NCI-H748 (cell line): Measurements from ENCODE around the gene ATG9B.

ENCODE experiments used
- DNase-seq: peaks from one replicate; lab custom pipeline; 2025; ENCODE audit not compliant: unreplicated experiment; lab: John Stamatoyannopoulos, UW

The ATG9B gene

DNA sequence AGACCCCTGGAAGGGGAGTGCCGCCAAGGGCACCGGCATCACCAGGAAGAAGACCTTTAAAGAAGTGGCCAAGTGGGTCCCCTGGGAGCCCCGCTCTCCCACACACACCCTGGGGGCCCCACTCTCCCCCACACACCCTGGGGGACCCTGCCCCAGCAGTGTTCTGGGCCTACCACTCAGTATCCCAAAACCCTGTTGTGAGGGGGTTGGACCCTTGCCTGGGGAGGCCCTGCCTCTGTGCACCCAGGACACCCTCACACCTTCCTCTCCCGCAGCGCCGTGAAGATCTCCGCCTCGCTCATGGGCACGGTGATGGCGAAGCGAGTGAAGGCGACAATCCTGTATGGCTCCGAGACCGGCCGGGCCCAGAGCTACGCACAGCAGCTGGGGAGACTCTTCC lies 22.7 kb downstream of the ATG9B start:
- no peak for DNase-seq

DNA sequence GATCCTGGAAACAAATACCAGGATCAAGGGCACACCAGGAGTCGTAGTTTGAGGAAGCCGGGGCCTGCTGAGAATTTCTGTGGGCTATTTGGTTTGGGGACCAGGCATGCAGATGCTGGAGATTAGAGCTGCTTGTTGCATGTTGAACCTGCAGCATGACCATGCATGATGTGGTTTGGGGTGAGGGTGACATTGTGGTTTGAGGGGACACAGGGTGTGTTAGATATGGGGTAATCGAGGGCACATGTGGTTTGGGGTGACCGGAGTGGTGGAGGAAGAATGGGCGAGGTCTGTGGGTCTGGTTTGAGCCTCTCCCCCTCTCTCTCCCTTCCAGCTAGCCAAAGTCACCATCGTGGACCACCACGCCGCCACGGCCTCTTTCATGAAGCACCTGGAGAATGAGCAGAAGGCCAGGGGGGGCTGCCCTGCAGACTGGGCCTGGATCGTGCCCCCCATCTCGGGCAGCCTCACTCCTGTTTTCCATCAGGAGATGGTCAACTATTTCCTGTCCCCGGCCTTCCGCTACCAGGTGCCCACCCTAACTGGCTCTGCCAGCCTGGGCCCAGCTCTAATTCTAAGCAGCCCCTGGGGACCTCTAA lies 23.3 kb downstream of the ATG9B start:
- no peak for DNase-seq

DNA sequence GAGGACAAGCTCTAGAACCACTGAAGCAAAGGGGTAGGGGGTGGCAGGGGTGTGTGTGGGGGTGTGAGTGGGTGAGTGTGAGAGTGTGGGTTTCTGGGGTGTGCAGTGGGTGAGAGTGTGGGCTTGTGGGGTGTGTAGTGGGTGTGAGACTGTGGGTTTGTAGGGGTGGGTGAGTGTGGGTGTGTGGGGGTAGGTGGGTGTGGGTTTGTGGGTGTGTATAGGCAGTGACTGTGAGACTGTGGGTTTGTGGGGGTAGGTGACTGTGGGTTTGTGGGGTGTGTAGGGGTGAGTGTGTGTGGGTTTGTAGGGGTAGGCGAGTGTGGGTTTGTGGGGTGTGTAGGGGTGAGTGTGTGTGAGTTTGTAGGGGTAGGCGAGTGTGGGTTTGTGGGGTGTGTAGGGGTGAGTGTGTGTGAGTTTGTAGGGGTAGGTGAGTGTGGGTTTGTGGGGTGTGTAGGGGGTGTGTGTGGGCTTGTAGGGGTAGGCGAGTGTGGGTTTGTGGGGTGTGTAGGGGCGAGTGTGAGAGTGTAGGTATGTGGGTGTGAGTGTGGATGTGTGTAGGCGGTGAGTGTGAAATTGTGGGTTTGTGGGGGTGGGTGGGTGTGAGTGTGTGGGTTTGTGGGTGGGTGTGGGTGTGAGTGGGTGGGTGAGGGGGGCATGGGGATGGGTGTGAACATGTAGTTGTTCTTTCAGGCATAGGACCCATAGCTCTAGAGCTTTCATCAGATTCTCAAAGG lies 24.6 kb downstream of the ATG9B start:
- DNase-seq: no peak

DNA sequence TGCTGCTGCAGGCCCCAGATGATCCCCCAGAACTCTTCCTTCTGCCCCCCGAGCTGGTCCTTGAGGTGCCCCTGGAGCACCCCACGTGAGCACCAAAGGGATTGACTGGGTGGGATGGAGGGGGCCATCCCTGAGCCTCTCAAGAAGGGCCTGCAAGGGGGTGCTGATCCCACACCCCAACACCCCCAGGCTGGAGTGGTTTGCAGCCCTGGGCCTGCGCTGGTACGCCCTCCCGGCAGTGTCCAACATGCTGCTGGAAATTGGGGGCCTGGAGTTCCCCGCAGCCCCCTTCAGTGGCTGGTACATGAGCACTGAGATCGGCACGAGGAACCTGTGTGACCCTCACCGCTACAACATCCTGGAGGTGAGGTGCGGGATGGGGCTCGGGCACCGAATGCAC lies 25.3 kb downstream of the ATG9B start:
- DNase-seq: no peak

DNA sequence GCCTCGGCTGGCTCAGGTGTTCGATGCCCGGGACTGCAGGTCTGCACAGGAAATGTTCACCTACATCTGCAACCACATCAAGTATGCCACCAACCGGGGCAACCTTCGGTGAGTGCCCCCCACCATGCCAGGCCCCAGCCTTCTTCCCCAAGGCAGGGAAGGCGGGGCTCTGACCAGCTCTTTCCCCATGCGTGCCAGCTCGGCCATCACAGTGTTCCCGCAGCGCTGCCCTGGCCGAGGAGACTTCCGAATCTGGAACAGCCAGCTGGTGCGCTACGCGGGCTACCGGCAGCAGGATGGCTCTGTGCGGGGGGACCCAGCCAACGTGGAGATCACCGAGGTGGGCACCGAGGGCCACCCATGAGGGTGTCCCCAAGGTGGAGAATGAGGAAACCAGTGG lies 26.0 kb downstream of the ATG9B start:
- DNase-seq: no peak

DNA sequence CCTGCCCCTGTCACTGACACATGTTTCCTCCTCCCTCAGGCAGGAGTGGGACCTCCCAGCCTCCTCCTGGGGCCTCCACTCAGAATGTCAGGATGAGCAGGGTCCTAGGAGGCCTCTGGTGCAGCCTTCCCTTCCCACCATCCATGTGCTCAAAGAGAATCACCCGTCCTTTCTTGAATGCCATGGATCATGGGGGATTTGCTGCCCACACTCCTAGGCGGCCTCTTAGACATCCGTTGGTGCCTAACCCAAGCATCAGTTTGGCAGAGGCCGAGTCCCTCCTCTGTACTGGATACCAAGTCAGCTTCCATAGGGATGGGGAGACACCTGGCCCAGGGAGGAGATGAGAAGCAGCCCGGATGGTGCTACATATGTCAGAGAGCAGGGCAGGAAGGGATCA lies 26.5 kb downstream of the ATG9B start:
- DNase-seq: no peak

DNA sequence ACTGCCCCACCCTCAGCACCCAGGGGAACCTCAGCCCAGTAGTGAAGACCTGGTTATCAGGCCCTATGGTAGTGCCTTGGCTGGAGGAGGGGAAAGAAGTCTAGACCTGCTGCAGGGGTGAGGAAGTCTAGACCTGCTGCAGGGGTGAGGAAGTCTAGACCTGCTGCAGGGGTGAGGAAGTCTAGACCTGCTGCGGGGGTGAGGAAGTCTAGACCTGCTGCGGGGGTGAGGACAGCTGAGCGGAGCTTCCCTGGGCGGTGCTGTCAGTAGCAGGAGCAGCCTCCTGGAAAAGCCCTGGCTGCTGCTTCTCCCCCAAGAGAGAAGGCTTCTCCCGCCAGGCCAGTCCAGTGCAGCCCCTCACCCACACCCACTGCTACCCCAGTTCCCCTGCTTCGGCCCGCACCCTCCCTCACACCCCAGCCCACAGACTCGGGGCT lies 27.2 kb downstream of the ATG9B start:
- no peak for DNase-seq

DNA sequence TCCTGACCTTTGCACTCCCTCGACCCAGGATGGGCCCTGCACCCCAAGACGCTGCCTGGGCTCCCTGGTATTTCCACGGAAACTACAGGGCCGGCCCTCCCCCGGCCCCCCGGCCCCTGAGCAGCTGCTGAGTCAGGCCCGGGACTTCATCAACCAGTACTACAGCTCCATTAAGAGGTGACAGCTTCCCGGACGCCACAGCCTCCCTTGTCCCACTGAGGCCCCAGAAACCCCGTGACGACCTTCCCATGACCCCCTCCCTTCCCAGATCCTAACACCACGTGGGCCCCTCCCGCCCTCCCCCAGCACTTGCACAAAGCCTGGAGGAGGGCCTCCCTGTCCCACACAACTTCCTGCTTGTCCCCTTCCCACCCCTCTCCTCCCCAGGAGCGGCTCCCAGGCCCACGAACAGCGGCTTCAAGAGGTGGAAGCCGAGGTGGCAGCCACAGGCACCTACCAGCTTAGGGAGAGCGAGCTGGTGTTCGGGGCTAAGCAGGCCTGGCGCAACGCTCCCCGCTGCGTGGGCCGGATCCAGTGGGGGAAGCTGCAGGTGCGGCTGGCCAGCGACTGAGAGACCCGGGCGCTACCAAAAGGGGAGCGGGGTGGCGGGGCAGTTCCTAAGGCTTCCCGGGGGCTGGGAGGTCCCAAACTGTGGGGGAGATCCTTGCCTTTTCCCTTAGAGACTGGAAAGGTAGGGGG lies 27.8 kb downstream of the ATG9B start:
- DNase-seq: no peak

DNA sequence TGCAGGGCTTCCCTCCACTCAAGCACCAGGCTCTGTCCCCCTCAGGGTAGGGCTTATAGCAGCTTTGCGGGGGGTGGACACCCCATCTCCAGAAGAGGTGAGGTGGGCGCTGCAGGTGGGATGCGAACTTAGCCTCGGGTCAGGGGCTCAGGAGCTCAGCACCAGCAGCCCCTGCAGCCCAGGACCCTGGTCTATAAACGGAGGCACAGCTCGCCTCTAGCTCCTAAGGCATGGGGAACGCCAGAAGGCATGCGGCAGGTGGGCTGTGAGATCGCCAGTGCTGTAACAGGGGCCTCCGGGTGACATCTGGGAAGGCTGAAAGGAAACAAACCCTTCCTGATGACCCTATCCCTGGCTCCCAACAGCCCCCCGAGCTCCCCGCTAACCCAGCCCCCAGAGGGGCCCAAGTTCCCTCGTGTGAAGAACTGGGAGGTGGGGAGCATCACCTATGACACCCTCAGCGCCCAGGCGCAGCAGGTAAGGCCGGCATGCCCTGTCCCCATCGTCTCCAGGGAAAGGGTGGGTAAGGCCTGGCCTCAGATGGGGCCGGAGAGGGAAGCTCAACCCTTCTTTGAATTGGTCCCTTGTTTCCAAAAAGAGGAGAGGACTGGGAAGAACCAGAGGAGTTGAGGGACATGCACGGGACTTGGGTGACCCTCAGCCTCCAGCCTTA lies 29.3 kb downstream of the ATG9B start:
- no peak for DNase-seq

DNA sequence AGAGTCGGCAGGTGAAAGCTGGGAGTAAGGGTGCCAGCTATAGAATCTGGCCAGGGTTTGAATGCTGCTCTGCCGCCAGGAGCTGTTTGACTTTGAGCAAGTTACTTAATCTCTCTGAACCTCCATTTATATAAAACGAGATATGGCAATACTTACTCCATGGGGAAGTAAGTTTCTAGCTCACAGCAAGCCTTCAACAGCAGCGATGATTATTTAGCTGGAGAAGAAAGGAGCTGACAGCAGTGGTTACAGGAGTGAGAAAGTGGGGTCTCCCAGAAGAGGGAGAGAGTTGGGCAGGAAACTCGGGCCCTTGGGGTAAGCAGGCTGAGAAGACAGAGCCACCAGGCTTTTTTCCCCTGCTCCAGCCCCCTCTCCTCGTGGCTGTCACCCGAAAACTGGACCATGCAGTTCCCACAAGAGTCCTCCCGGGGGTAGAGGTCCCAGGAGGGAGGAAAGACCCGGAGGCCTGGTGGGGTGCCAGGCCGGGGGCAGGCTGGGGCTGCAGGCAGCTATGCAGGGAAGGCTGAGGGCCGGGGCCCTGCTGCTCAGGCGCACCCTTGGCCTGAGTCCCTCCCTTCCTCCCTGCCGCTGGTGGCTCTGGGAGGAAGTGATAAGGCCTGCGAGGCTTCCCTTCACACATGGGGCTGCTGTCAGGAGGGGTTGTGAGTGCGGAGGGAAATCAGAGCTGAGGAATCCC lies 30.0 kb downstream of the ATG9B start:
- DNase-seq: no peak

DNA sequence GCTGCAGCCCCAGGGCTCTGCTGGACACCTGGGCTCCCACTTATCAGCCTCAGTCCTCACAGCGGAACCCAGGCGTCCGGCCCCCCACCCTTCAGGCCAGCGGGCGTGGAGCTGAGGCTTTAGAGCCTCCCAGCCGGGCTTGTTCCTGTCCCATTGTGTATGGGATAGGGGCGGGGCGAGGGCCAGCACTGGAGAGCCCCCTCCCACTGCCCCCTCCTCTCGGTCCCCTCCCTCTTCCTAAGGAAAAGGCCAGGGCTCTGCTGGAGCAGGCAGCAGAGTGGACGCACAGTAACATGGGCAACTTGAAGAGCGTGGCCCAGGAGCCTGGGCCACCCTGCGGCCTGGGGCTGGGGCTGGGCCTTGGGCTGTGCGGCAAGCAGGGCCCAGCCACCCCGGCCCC lies 30.8 kb downstream of the ATG9B start:
- no peak for DNase-seq

DNA sequence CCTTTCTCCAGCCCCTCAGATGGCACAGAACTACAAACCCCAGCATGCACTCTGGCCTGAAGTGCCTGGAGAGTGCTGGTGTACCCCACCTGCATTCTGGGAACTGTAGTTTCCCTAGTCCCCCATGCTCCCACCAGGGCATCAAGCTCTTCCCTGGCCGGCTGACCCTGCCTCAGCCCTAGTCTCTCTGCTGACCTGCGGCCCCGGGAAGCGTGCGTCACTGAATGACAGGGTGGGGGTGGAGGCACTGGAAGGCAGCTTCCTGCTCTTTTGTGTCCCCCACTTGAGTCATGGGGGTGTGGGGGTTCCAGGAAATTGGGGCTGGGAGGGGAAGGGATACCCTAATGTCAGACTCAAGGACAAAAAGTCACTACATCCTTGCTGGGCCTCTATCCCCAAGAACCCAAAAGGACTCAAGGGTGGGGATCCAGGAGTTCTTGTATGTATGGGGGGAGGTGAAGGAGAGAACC lies 31.4 kb downstream of the ATG9B start:
- peak; percentile 30 for DNase-seq

DNA sequence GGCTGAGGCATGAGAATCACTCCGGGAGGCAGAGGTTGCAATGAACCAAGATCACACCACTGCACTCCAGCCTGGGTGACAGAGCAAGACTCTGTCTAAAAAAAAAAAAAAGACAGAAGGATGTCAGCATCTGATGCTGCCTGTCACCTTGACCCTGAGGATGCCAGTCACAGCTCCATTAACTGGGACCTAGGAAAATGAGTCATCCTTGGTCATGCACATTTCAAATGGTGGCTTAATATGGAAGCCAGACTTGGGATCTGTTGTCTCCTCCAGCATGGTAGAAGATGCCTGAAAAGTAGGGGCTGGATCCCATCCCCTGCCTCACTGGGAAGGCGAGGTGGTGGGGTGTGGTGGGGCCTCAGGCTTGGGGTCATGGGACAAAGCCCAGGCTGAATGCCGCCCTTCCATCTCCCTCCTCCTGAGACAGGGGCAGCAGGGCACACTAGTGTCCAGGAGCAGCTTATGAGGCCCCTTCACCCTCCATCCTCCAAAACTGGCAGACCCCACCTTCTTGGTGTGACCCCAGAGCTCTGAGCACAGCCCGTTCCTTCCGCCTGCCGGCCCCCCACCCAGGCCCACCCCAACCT lies 32.1 kb downstream of the ATG9B start:
- DNase-seq: no peak

DNA sequence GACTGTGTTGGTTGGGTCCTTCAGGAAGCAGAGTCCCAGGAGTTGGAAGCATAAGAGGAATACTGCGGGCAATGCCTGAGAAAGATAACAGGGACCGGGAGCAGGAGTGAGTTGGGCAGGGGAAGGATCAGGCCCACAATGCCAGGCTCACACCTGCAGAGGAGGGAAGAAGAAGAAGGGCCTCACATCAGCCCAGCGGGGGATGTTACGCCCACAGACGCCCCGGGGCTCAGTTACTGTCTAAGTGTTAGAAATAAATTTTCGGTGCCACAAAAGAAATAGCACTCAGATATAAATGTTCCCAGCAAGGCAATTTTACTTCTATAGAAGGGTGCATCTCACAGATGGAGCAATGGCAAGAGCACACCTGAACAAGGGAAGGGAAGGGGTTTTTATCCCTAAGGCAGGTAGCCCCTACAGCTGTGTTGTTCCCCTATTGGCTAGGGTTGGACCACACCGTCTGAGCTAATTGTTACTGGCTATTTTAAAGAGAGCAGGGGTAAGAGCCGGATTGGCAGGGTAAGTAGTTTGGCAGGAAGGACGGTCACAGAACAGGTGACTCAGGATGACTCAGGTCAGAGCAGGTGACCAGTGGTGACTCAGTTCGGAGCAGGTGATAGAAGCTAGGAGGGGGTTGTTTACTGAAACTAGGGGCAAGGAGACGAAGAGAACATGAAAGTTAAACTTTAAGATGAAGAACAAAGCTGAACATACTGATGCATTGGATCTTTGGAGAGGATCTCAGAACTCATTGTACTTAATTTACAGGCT lies 33.7 kb downstream of the ATG9B start, which contains the start of gene NOS3:
Gene NOS3 (plus strand): TSS at position 602 of the 771 bp plus-strand sequence. CDS start 2,787 bp downstream, outside the sequence.
- DNase-seq: no peak

DNA sequence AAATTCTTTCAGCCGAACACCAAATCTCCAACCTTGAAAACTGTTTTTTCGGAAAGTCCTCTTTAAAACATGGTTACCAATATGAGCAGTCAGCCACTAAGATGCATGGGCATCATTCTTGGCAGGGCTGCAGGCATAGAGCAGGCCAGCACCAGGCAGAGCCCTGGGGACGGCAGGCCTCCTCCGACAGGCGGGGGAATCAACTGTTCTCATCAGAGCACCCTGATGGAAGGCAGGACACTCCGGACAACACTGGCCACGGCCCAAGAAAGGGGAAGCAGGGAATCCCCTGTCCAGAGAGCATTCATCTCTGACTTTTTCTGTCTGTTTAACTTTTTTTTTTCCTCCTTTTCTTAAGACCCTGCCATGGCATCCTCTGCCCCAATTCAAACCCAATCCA lies 34.8 kb downstream of the ATG9B start:
- DNase-seq: no peak

DNA sequence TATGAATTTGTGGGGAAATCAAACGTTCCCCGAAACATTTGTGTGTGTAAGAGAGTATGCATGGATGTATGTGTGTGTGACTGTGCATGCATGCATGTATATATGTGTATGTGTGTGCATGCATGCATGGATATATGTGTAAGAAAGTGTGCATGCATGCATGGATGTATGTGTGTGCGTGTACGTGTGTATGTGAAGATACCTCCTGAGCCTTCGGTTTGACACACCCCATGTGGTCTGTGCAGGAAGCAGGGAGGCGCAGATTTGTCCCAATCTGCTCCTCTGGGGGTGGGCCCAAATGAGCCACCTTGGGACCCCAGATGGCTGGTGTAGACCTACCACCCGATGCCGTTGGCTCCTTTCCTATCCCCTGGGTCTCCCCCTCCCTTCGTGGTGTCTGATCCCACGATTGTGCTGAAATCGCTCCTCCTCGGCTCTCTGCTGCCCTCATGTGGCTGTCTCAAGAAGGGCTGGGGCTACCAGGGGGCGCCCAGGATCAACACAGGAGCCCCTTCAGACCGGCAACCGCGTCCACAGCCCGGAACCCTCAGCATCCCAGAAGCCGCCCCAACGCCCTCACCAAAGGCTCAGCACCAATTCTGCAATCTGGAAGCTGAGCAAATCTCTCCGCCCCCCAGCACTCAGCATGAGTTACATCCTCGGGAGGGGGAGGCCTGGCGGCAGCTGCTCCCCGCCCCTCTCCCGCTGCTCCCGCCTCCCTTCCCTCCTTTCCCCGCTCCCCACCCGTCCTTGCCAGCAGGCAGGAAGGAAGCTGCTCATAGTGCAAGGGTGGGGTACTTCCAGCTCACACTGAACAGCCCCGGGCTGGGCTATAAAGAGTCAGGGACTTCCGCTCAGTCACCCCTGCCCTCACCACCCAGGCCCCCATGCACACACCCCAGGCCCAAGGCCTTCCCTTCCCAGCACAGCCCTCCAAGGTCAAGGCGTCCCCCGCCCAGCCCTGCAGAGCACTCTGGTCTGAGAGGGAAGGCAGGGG lies 35.8 kb downstream of the ATG9B start:
- DNase-seq: peak; percentile 69

DNA sequence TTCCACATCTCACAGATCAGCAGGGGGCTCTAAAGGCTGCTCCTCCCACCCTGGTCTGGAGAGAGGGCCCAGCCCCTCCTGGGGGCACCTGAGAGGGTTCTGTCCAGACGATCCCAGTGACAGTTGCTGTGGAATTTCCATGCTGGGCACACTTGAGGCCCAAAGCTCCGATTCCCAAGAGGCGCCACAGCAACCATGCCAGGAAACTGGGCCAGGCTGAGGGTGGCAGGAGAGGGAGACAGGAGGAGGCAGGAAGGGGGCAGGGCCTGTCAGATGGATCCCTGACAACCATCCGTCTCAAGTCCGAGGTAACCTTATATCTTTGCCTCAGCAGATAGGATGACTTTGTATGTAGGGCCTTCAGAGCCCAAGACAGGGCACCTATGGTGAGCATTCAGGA lies 37.7 kb downstream of the ATG9B start:
- no peak for DNase-seq

DNA sequence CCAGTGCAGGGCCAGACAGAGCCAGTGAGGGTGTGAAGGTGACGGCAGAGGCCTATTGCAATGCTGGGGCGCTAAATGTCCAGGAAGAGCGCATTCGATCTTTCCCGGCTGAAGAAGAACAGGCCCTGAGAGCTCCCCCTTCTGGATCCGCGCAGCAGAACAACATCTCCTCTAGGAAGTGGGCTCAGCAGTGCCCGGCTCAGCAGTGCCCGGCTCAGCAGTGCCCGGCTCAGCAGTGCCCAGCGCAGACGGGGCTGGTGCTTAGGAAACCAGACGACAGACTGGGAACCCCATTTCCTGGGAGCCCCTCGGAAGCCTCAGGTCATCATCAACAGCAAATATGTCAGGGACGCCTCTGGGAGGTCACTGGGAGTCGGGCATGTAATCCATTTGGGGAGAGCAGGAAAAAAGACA lies 38.2 kb downstream of the ATG9B start:
- DNase-seq: peak; percentile 78
